Activated T-helper 1 cell treated with anti-CD3 and anti-CD28 coated beads, Interleukin-12 subunit alpha, Interleukin-12 subunit beta, Interleukin-2, Interleukin-4 antibody, amounts not matched to agents 30 ng/mL and 10 ng/mL and 1 ng/mL, durations not matched to agents 14 hours and 24 hours and 36 hours (primary cell): ENCODE results near the gene PAK4. TPM values are rescaled to one million over a fixed set of nuclear protein-coding genes. Genes with fewer than 3 reads are reported as not detected.

Experiments used
- DNase-seq: peaks from one replicate; pipeline ENCODE4 v3.0.0; 2021; ENCODE audit warnings: low spot score
- H3K27ac Mint-ChIP-seq: one replicate; pipeline ENCODE4 v1.8.0; 2021; ENCODE audit warnings: mild to moderate bottlenecking, mixed read lengths
- H3K27me3 Mint-ChIP-seq: one replicate; pipeline ENCODE4 v1.8.0; 2022; ENCODE audit warnings: mild to moderate bottlenecking, moderate library complexity, mixed read lengths; ENCODE audit not compliant: insufficient read depth
- H3K36me3 Mint-ChIP-seq: one replicate; pipeline ENCODE4 v1.8.0; 2021; ENCODE audit warnings: low read depth, mixed read lengths
- H3K4me1 Mint-ChIP-seq: one replicate; pipeline ENCODE4 v1.8.0; 2021; ENCODE audit warnings: low read depth, mixed read lengths
- H3K4me3 Mint-ChIP-seq: one replicate; pipeline ENCODE4 v1.8.0; 2021; ENCODE audit warnings: mild to moderate bottlenecking, moderate library complexity, mixed read lengths
- H3K9me3 Mint-ChIP-seq: one replicate; pipeline ENCODE4 v1.8.0; 2021; ENCODE audit warnings: mixed read lengths
- intact Hi-C: fragments of 100-400 bp; cut with micrococcal nuclease; formaldehyde crosslinking; loops from one replicate; pipeline ENCODE4 v1.15.1; 2024
- total RNA-seq: library from RNA; stranded (reverse); gene quantifications from 2 replicates; pipeline ENCODE4 v1.2.3, GENCODE V29; 2022

PAK4 gene
- total RNA-seq, 1 donor from 2014 or later, result 19.9 TPM

- H3K27ac Mint-ChIP-seq, result no peak overlapping the region
- H3K4me3 Mint-ChIP-seq, result no peak overlapping the region
- intact Hi-C loops, result no loop called here
- no peak for DNase-seq
- peaks cover 50% of the 10 kb centered on the region for H3K27me3 Mint-ChIP-seq
- H3K9me3 Mint-ChIP-seq, result no peaks in the 10 kb centered on the region
- peaks cover 1% of the 10 kb centered on the region for H3K36me3 Mint-ChIP-seq
- H3K4me1 Mint-ChIP-seq, result peaks cover 6% of the 10 kb centered on the region
These were observed 72.2 kb downstream of the PAK4 start for GRCh38 chr19:39197808-39198207.

GRCh38 chr19:39199025-39199424, 73.4 kb downstream of the PAK4 start:
- peaks cover 1% of the 10 kb centered on the region for H3K36me3 Mint-ChIP-seq
- intact Hi-C loops, result no loop called here
- peaks cover 51% of the 10 kb centered on the region for H3K27me3 Mint-ChIP-seq
- peaks cover 6% of the 10 kb centered on the region for H3K4me1 Mint-ChIP-seq
- no peaks in the 10 kb centered on the region for H3K9me3 Mint-ChIP-seq
- DNase-seq, result no peak
- H3K27ac Mint-ChIP-seq, result no peak overlapping the region
- H3K4me3 Mint-ChIP-seq, result no peak overlapping the region

GRCh38 chr19:39200066-39200802, 74.6 kb downstream of the PAK4 start:
- Mint-ChIP-seq H3K27me3 (peaks cover 53% of the 10 kb centered on the region), H3K27ac (no peak overlapping the region), H3K4me1 (peaks cover 6% of the 10 kb centered on the region), H3K36me3 (peaks cover 1% of the 10 kb centered on the region), H3K9me3 (no peaks in the 10 kb centered on the region), H3K4me3 (no peak overlapping the region)
- intact Hi-C loops, result no loop called here
- no peak for DNase-seq

GRCh38 chr19:39200803-39201115, 75.2 kb downstream of the PAK4 start:
- H3K36me3 Mint-ChIP-seq, result peaks cover 1% of the 10 kb centered on the region
- no peaks in the 10 kb centered on the region for H3K9me3 Mint-ChIP-seq
- peaks cover 6% of the 10 kb centered on the region for H3K4me1 Mint-ChIP-seq
- no peak overlapping the region for H3K4me3 Mint-ChIP-seq
- intact Hi-C loops, result no loop called here
- H3K27ac Mint-ChIP-seq, result no peak overlapping the region
- peaks cover 50% of the 10 kb centered on the region for H3K27me3 Mint-ChIP-seq
- DNase-seq, result no peak

GRCh38 chr19:39202998-39203355, 77.4 kb downstream of the PAK4 start:
- Mint-ChIP-seq H3K36me3 (no peaks in the 10 kb centered on the region), H3K27ac (no peak overlapping the region), H3K4me3 (no peak overlapping the region), H3K9me3 (no peaks in the 10 kb centered on the region), H3K4me1 (no peaks in the 10 kb centered on the region), H3K27me3 (peaks cover 38% of the 10 kb centered on the region)
- DNase-seq, result no peak
- intact Hi-C loops, result no loop called here

- DNase-seq, result no peak
- no peaks in the 10 kb centered on the region for H3K36me3 Mint-ChIP-seq
- H3K27me3 Mint-ChIP-seq, result peaks cover 31% of the 10 kb centered on the region
- no peaks in the 10 kb centered on the region for H3K9me3 Mint-ChIP-seq
- intact Hi-C loops, result no loop called here
- no peak within 1 kb of the TSS for H3K27ac Mint-ChIP-seq
- no peak within 1 kb of the TSS for H3K4me3 Mint-ChIP-seq
- H3K4me1 Mint-ChIP-seq, result no peaks in the 10 kb centered on the region
These were observed 78.1 kb downstream of the PAK4 start, which contains the start of gene SYCN for GRCh38 chr19:39203372-39204341. Gene SYCN, minus strand, starts transcription at chr19:39204263. Its CDS starts 9 bp downstream, at chr19:39204254.

GRCh38 chr19:39205449-39205764, 79.8 kb downstream of the PAK4 start:
- Mint-ChIP-seq H3K4me1 (no peaks in the 10 kb centered on the region), H3K36me3 (no peaks in the 10 kb centered on the region), H3K27ac (no peak overlapping the region), H3K4me3 (no peak overlapping the region), H3K9me3 (no peaks in the 10 kb centered on the region), H3K27me3 (peaks cover 24% of the 10 kb centered on the region)
- DNase-seq, result no peak
- intact Hi-C loops, result no loop called here

GRCh38 chr19:39206122-39206521, 80.5 kb downstream of the PAK4 start:
- Mint-ChIP-seq H3K4me1 (no peaks in the 10 kb centered on the region), H3K27ac (no peak overlapping the region), H3K4me3 (no peak overlapping the region), H3K9me3 (no peaks in the 10 kb centered on the region), H3K36me3 (no peaks in the 10 kb centered on the region), H3K27me3 (peaks cover 24% of the 10 kb centered on the region)
- DNase-seq, result no peak
- intact Hi-C loops, result no loop called here

GRCh38 chr19:39207293-39207836, 81.8 kb downstream of the PAK4 start:
- intact Hi-C loops, result no loop called here
- H3K27me3 Mint-ChIP-seq, result peaks cover 19% of the 10 kb centered on the region

GRCh38 chr19:39208175-39208795, 82.7 kb downstream of the PAK4 start:
- Mint-ChIP-seq H3K27ac (no peak overlapping the region), H3K36me3 (no peaks in the 10 kb centered on the region), H3K9me3 (no peaks in the 10 kb centered on the region), H3K4me1 (no peaks in the 10 kb centered on the region), H3K27me3 (peaks cover 13% of the 10 kb centered on the region), H3K4me3 (no peak overlapping the region)
- intact Hi-C loops, result no loop called here
- no peak for DNase-seq

More at GRCh38 chr19:39207293-39207836, 81.8 kb downstream of the PAK4 start:
- Mint-ChIP-seq H3K27ac (no peak overlapping the region), H3K9me3 (no peaks in the 10 kb centered on the region), H3K36me3 (no peaks in the 10 kb centered on the region), H3K4me3 (no peak overlapping the region), H3K4me1 (no peaks in the 10 kb centered on the region)
- no peak for DNase-seq

- Mint-ChIP-seq H3K4me1 (no peaks in the 10 kb centered on the region), H3K9me3 (no peaks in the 10 kb centered on the region), H3K27ac (no peak overlapping the region), H3K36me3 (no peaks in the 10 kb centered on the region), H3K4me3 (no peak overlapping the region), H3K27me3 (peaks cover 12% of the 10 kb centered on the region)
- intact Hi-C loops, result no loop called here
- DNase-seq, result no peak
These were observed 83.6 kb downstream of the PAK4 start for GRCh38 chr19:39209196-39209595.

- Mint-ChIP-seq H3K27ac (no peak overlapping the region), H3K9me3 (no peaks in the 10 kb centered on the region), H3K27me3 (no peaks in the 10 kb centered on the region), H3K36me3 (no peaks in the 10 kb centered on the region), H3K4me1 (no peaks in the 10 kb centered on the region), H3K4me3 (no peak overlapping the region)
- DNase-seq, result no peak
- intact Hi-C loops, result loop anchor here (1.0 kb wide), 2 partner anchors 116 to 199 kb away; no protein-coding TSS in a partner anchor
These were observed 86.3 kb downstream of the PAK4 start for GRCh38 chr19:39211731-39212374.
